ENCODE results near the gene GAL.

DNA sequence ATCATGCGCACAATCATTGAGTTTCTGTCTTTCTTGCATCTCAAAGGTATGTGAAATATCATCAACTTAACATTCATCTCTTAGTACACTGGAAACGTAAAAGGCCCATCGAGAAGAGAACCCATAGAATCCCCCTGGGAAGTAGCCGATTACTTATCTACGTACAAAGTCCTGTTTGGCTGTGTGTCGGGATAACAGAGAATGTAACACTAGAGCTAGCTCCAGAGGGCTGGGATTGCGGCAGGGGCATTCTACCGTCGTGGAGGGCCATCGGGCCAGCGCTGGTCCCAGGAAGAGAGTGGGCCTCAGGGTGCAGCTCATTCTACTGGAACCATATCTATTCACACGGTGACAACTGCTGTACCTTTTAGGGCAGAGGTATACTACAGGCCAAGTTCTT is 4.5 kb downstream of the GAL start:
- TF ChIP-seq, protein P1, sequence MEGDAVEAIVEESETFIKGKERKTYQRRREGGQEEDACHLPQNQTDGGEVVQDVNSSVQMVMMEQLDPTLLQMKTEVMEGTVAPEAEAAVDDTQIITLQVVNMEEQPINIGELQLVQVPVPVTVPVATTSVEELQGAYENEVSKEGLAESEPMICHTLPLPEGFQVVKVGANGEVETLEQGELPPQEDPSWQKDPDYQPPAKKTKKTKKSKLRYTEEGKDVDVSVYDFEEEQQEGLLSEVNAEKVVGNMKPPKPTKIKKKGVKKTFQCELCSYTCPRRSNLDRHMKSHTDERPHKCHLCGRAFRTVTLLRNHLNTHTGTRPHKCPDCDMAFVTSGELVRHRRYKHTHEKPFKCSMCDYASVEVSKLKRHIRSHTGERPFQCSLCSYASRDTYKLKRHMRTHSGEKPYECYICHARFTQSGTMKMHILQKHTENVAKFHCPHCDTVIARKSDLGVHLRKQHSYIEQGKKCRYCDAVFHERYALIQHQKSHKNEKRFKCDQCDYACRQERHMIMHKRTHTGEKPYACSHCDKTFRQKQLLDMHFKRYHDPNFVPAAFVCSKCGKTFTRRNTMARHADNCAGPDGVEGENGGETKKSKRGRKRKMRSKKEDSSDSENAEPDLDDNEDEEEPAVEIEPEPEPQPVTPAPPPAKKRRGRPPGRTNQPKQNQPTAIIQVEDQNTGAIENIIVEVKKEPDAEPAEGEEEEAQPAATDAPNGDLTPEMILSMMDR (IDR thresholded peaks at IDR 0.05) = no peak
- TF ChIP-seq EP300 (IDR thresholded peaks at IDR 0.05) (no peak), POLR2A (IDR thresholded peaks at IDR 0.05) (no peak), POLR2AphosphoS5 (IDR thresholded peaks at IDR 0.05) (no peak)
